Myocyte (in vitro differentiated cells): ENCODE measurements around the gene CCDC47. TPM values are rescaled to one million over a fixed set of nuclear protein-coding genes. Genes with fewer than 3 reads are reported as not detected.
"Not testable (repeated sequence)": the region's sequence is repeated elsewhere in the genome, so short reads cannot be mapped to it uniquely, and the experiment has no call there.

Experiments used
- DNase-seq: peaks from one replicate; pipeline ENCODE4 v3.0.0-alpha.2; 2012; ENCODE audit warnings: low read depth
- total RNA-seq: library from RNA; depleted of rRNA; stranded (reverse); fragments of >200 nt; gene quantifications from 2 replicates; pipeline ENCODE4 v1.2.3, GENCODE V29; 2014

CCDC47 gene
- total RNA-seq, 1 donor from 2014 or later, result 73.3 TPM

- peak; percentile 9 for DNase-seq
These were observed 32.8 kb downstream of the CCDC47 start for GRCh38 chr17:63740464-63741142.

DNA sequence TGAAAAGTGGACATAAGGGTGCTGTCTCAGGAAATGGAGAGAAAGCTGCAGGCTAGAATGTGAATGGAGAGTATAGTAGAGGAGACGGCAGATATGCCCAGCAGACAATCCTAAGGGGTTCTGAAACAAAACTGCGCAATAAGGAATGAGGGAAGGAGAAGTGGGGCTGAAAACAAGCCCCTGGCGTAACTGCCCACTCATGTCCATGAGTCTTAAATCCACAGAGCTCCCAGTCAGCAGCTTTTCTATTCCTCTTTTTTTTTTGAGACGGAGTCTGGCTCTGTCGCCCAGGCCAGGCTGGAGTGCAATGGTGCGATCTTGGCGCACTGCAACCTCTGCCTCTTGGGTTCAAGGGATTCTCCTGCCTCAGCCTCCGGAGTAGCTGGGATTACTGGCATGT lies 37.7 kb downstream of the CCDC47 start:
- DNase-seq, result no peak

DNA sequence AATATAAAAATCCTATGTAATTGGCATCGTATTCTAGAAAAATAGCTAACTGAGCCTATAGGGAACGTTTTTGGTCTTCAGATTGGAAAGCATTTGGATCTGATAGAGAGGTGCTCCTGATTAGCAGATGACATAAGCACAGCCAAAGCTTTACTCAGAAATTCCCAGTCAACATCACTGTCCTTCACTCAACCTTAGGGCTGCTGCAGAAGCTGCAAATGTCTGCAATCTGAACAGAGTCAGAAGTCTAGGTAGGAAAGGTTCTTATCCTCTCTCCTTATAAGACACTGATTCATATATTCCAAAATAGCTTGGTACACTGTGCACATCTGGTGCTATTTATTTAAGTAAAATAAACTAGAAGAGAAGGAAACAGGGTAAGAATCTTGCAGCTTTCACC lies 51.0 kb downstream of the CCDC47 start:
- no peak for DNase-seq

- not testable (repeated sequence) for DNase-seq
These were observed 53.2 kb downstream of the CCDC47 start for GRCh38 chr17:63720194-63720593.

- DNase-seq, result no peak
These were observed 54.4 kb downstream of the CCDC47 start for GRCh38 chr17:63718988-63719387.

- no peak for DNase-seq
These were observed 57.0 kb downstream of the CCDC47 start for GRCh38 chr17:63716426-63716825.

GRCh38 chr17:63714550-63715277 lies 58.7 kb downstream of the CCDC47 start:
- DNase-seq, result peak; percentile 7

- DNase-seq, result no peak
These were observed 64.3 kb downstream of the CCDC47 start for GRCh38 chr17:63709110-63709509.

GRCh38 chr17:63707151-63707550 lies 66.2 kb downstream of the CCDC47 start:
- DNase-seq, result no peak

DNA sequence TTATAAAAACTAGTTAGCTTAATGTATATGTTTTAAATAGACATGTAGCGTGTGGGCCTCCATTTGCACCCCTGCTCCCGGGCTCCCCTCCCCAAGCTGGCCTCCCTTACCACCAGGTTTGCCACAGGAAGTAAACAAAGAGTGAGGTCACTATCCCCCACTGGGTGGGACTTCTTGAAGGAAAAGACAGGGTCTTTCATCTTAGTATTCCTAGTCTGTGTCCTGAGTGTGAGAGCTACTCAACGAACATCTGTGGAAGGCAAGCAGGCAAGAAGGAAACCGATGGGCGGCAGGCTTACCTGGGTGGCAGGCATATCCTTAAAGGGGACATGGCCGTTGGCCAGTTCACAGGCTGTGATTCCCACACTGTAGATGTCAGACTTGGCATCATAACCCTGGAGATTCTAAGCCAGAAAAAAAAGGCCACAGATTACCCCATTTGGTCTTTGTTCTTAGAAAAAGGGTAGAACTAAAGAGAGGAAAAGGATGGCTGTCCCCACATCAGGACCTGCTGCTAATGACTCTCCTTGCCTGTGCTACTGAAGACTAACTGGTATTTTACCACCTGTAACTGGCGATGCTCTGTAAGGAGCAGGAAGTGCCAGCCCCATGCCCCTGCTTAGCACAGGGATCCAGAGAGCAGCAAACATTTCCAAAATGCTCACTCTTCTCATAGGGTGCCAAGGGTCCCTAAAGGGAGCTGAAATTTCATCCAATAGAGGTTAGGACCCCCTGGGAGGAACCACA lies 66.9 kb downstream of the CCDC47 start:
- DNase-seq, result no peak

DNA sequence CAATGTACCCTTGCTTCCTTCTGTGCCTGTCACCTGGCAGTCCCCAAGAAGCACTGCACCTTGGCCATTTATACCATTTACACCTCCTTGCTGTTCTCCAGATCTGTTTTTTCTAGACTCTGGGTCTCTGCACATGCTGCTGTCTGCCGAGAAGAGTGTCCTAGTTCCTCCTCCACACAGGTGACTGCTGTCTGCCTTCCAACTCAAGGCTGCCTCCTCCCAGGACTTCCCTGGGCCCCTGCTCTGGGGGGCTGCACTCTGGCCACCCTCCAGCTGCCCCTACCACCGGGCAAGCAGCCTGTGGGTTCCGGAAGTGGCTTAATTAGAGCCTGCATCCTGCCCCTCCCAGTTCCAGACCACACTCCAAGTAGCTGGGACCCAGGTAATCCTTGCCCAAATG lies 67.7 kb downstream of the CCDC47 start:
- no peak for DNase-seq

DNA sequence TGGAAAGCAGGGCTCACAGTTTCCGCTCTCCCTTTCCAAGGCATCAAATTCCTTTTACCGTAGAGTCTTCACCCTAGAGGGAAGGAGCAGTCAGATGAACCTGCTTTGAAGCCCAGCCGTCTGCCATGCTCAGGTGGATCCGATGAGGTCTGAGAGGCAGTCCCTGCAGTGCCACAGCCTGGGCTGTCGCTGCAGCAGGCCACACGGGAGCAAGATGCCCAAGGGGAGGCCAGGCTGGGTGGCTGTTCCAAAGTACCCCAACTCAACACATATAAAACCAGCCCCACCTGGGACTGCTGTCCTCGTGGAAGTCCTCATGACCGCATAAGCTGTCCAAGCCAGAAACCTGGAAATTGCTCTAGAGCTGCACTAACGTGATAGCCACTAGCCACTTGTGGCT lies 68.6 kb downstream of the CCDC47 start:
- DNase-seq, result no peak

DNA sequence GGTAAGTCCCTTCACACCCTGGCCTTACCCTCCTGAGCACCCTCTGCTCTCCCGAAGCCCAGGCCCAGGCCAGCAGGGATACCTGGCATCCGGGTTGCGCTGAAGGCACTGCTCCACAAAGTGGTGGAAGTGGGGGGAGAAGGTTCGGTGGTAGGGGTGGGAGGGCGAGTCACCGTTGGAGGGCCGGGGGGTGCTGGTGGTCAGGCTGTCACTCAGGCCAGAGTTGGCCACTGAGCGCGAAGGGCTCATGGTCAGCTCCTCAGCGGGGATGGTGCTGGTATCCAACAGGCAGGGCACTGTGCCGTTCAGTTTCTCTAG lies 69.2 kb downstream of the CCDC47 start:
- no peak for DNase-seq

DNA sequence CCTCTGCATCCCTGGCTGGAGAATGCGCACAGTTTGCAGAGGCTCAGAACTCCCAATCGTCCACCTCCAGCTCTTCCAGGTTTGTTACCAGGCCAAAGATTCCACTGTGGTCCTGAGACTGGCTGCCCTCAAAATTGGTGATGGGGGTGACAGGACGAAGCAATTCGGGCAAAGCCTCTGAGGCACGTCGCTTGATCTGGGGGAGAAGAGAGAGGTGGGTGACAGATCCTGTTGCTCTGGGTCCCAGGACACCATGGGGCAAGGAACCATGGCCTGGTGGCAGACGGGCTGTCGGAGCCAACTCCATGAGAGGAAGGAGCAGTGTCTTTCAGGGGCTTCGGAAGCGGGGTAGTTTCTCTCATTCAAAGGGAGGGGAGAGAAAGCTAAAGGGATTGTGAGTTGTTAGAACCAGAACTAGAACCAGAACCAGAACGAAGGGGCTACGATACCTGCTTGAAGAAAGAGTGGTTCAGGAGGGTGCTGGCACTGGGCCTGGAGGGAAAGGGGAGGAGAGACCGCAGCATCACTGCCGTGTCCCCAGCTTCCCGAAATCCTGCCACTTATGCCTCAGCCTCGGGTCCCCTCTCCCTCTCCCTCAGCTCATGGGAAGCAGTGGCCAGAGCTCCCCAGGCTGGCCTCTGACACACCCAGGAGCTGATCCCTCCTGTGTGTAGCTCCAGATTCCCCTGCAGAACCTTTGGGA lies 69.7 kb downstream of the CCDC47 start:
- no peak for DNase-seq

- no peak for DNase-seq
These were observed 70.4 kb downstream of the CCDC47 start for GRCh38 chr17:63703029-63703428.

DNA sequence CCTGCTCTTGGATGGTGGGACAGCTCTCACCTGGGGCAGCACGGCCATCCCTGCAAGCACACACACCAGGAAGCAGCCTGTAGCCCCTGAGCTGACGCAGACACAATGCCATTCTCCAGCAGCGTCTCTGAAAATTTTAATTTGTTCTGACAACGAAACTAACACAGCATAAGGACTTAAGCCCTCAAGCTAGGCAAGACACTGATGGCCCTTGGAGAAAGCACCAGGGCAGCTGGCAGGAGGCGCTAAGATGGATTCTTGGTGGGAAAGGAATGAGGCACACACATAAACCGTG lies 70.7 kb downstream of the CCDC47 start:
- DNase-seq, result no peak

DNA sequence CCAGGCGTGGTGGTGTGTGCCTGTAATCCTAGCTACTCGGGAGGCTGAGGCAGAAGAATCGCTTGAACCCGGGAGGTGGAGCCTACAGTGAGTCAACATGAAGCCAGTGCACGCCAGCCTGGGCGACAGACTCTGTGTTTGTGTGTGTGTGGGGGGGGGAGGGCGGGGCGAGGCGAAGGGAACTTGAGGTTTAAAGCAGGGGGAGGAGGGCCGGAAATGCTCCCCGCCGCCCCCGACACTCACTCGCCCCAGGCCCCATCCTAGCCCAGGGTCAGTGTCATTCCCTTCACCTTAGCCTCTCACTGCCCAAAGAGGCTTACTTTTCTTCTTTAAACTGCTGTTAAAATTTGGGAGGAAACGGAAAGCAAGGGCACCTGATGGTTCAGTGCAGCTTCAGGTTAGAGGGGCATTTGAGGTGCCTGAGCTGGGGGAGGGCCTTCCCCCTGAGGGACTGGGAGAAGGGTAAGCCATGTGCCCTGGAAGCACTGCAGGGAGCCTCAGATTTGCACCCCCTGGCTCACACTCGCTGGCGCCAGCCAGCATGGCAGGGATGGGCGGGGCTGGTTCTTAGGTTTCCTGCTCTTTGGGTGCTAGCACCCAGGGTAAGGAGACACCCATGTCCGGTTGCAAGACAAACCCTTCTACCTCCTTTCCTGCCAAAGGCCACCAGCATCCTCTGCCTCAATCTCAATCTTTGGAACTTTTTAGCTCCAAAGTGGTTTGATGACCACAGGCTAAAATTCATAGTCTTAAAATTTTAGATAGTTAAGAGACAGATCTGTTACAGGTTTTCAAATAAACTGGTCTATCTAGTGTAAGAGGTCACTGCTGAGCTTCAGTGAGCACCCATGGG lies 71.3 kb downstream of the CCDC47 start:
- DNase-seq, result no peak

DNA sequence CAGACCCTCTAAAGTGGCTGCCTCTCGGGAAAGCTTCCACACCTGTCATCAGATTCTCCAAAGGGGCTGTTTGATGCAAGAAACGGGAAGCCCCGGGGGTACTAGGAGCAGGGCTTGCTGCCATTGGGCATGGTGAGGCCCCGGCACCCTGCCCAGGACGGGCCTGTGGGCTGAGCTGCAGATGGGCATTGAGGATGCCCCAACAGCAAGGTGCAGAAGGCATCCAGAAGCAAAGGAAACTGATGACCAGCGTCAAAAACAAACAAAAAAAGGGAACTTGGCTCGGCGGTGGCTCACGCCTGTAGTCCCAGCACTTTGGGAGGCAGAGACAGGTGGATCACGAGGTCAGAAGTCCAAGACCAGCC lies 72.0 kb downstream of the CCDC47 start:
- no peak for DNase-seq

DNA sequence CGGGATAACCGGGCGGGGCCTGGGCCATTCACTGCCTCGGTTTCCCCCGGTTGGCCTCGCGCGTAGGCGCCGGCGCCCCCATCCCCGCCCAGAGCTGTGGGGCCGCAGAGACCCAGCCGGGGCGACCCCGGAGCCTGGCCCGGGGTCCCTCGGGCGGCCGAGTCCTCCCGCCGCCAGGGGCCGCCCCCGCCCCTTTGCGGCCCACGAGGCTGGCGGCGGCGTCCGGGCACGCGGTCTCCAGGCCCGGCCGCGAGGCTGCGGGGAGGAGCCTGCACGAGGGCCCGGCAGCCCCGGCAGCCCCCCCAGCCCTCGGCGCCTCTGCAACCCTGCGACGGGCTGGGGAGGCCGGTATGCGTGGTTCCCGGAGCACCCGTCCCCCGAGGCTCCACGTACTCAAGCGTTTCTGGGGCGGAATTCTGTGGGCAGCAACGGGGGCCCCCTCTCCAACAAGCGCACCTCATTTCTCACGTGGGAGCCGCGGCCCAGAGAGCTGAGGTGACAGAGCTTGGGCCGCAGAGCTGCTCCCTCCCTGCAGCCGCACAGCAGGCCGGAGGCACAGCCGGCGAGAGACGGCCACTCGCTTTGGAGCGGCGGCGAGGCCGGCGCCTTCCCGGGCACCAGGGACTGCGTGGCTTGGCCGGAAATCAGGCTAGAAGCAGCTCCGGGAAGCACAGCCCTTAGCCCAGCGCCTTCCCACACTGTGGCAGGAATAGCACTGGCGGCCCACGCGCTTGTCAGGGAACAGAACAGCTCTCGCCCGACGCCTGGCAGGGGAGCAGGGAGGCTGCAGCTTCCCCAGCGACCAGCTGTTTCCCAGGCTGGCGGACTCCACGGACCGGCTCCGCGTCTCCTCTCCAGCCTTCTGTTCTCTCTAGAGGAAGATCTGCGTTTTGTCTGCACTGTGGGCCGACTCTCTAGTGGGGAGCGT lies 72.6 kb downstream of the CCDC47 start:
- peak; percentile 6 for DNase-seq
